ENCODE measurements around the gene SIPA1L3.
A peak's percentile ranks its signal among the peaks of the same experiment; 100 is the strongest.

SIPA1L3 gene

DNA sequence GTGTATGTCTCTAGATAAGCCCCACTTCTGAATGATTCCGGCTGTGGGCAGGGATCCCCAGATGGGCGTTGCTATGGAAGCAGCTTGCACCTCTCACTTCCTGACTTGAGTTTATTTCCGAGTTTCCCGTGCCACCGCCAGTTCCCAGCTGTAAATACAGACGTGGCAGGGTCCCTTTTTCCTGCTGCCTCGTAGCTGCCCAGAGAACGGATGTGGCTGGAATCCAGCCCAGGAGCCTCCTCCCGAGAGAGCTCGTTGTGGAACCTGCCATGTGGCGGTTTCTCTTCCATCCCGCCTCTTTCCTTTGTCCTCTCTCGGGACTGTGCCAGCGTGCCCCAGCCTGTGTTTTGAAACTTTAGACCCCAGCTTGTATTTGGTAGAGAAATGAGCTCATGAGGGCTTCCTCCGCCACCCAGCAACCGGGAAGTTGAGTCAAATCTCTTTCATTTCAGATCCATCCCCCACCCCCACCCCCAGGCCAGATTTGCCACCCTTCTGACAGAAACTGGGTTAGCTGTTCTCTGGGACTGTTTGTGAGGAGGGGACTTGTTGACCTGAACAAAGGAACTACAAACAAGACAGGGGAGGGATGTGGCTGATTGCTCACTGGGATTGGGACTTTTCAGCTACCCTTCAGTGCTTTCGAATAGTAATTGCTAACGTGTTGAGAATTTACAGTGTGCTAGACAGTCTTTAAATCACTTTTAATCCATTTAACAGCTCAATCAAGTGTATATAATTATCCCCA, 96.6 kb downstream of the SIPA1L3 start:
- peak; percentile 85 for DNase-seq

GRCh38 chr19:38004186-38004520, 97.1 kb downstream of the SIPA1L3 start:
- DNase-seq: no peak

DNA sequence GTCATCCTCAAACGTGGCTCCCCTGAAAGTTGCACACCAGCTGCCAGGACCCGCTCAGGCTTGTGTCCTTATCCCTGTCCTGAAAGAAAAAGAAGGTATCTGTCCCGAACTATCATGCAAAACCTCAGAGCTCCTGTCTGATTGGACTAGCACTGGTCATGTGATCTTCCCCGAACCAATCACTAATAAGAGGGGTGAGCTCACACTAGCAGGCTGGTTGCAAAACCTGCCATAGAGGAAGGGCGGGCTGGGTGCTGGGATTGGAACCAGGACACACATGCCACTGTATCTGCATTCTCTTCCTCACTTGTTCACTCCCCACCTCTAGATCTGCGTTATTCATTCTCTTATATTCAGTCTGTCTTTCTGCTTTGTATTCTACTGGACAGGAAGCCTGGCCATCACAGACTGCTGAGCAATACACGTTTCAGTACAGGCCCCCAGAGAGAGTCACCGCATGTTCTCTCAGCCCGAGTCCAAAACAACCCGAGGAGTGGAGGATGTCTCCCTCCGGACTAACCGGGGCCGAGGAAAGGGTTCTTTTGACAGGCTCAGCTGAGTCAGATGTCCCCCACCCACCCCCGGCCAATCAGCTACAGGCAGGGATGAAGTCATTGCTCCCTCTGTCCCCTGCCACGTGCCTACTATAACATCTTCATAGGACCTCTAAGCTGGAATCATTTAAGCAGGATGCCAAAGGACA, 97.7 kb downstream of the SIPA1L3 start:
- DNase-seq: peak; percentile 91

GRCh38 chr19:38005224-38005614, 98.2 kb downstream of the SIPA1L3 start:
- no peak for DNase-seq

DNA sequence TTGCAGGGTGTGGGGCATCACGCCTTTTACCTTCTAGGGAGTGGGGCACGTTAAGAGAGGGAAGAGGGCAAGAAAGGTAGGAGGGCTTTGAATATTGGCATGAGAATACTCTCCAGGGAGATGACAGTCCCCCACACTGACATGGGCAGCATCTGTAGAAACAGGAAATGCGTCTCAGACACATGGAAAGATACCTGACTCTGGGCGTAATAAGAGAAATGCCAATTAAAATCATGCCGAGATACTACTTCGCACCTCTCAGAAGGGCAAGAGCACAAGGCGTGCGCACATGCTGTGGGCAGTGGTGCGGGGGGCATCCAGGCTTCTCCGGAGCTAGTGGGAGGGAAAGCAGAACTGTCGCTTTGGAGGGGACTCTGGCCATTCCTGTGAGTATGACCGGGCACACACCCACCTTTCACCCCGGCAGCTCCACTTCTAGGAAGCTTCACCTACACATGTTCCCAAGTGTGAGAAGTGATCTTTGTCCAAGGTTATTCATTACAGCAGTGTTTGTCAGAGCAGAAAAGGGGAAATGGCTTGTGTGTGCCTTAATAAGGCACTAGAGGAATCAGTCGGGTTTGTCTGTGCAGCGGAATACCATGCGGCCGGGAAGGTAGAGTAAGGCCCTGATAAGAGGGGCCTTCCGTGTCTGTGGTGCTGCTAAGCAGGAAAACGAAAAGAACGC, 99.5 kb downstream of the SIPA1L3 start:
- no peak for DNase-seq

DNA sequence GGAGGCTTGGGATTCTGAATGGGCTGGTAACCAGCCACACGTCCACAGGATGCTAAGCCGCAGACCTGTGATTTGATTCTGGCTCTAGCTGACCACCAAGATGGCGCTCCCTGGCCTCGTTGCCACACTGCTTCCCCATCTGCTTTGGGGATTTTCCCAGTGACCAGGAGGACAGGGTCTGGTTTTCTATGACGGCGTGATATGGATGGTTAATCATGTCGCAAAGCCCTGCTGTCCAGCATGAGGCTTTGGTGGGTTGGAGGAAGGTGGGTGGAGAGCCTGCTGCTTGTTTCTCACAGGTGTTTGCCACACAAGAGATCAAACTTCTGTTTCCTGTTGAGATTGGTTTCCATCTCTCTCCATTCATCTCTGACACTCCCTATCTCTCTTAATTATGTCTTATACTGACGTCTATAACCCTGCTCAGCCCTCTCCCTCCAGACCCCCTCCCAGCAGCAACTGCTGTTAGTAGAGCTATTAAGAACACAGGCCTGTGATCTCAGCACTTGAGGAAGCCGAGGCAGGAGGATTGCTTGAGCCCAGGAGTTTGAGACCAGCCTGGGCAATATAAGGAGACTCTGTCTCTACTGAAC, 102.7 kb downstream of the SIPA1L3 start:
- no peak for DNase-seq

DNA sequence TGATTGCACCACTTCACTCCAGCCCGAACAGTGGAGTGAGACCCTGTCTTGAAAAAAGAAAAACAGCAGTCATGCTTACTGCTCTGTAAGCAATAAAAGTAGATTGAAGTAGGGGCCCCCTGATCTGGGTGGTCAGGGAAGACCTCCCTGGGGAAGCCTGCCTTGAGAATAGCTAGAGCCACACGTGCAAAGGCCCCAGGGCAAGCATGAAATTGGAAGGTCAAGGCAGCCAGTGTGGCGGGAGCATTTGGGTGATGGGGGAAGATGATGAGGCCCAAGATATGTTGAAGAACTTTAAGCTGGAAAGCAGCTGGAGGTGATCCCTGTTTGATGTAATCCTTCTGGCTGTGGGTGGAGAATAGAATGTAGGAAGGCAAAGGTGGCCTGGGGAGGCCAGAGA, 104.4 kb downstream of the SIPA1L3 start:
- DNase-seq: no peak

- no peak for DNase-seq
Measured at GRCh38 chr19:38012290-38012689, 105.3 kb downstream of the SIPA1L3 start.

DNA sequence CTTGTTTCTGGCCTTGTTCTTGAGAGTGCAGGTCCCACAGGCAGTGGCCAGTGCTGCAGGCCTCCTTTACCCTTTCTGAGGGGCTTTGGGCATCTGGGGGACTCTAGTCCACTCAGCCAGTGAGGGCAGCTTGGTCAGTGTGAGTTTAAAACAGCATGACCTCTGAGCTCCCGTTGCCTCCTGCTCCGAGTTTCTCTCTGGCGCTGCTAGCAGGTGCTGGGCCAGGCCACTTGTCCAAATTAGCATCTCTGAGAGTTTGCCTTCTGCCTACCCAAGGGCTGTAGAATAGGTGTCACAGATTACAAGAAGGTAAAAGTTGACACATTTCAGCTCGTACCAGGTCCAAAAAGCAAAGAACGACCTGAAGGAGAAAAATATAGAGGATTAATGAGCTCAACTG, 105.9 kb downstream of the SIPA1L3 start:
- no peak for DNase-seq

- no peak for DNase-seq
Measured at GRCh38 chr19:38013913-38014580, 107.0 kb downstream of the SIPA1L3 start.

DNA sequence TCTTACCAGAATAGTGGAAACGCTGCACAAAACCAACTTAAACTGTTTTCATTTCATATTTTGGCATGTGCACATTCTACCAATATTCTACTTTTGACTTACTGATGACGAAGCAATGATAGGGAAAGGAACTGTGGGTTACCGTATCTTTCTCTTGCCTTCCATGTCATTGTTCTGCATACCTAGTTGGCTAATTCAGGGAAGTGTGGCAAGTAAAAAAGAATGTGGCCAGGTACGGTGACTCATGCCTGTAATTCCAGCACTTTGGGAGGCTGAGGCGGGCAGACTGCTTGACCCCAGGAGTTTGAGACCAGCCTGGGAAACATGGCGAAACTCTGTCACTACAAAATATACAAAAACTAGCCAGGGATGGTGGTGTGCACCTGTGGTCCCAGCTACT, 108.2 kb downstream of the SIPA1L3 start:
- DNase-seq: no peak

- no peak for DNase-seq
Measured at GRCh38 chr19:38015761-38016160, 108.8 kb downstream of the SIPA1L3 start.

- DNase-seq: no peak
Measured at GRCh38 chr19:38017401-38018151, 110.6 kb downstream of the SIPA1L3 start.

DNA sequence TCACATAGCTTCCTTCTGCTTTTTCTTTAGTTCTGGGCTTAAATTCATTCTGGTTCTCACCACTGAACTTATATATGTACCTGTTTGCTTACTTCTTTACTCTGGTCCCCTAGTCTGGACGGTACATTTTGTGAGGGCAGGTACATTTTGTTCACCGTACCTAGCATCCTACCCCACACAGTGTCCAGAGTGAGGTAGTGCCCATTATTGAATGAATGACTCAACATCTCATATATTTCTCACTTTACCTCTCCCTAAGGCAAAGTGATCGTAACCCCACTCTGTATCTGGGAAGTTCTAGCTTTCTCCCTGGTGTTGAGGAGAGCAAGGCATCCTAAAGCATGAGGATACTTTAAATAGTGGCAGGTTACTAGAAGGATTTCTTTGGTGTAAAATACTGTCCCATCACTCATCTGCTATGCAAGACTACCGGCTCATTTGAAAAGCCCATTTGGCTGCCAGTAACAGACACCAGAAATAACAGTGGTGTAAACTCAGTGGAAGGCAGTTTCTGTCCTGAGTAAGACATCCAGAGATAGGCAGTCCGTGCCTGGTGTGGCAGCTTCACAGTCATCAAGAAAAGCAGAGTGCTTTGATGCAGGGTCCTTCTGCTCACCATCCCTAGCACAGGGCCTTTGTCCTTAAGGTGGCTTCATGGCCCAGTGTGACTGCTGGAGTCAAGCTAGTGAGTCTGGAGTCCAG, 111.8 kb downstream of the SIPA1L3 start:
- no peak for DNase-seq

- DNase-seq: no peak
Measured at GRCh38 chr19:38019396-38019724, 112.4 kb downstream of the SIPA1L3 start.

- DNase-seq: no peak
Measured at GRCh38 chr19:38020311-38020710, 113.3 kb downstream of the SIPA1L3 start.

DNA sequence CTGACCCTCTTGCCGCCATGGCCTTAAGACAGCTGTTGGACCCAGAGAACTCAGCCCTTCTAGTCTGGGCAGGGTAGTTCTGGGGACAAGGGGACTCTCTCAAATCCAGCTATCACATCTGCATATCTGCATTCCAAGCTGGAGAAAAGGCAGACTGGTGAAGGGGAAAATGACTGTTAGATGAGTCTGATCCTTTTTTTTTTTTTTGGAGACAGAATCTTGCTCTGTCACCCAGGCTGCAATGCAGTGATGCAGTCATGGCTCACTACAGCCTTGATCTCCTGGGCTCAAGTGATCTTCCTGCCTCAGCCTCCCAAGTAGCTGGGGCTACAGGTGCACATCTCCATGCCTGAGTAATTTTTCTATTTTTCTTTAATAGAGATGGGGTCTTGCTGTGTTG, 114.3 kb downstream of the SIPA1L3 start:
- no peak for DNase-seq

- DNase-seq: no peak
Measured at GRCh38 chr19:38022791-38023670, 116.0 kb downstream of the SIPA1L3 start.

GRCh38 chr19:38023671-38024541, 116.9 kb downstream of the SIPA1L3 start:
- no peak for DNase-seq

Data from NCI-H1105 (cell line).